B cell (primary cell): ENCODE results near the gene PLAU.
"Not testable (repeated sequence)": the region's sequence is repeated elsewhere in the genome, so short reads cannot be mapped to it uniquely, and the experiment has no call there.

Source experiments
- CTCF ChIP-seq: fragments of 200-600 bp; IDR thresholded peaks from one replicate; pipeline ENCODE4 v1.8.0; 2022; ENCODE audit warnings: antibody characterized with exemption, mild to moderate bottlenecking
- EZH2 ChIP-seq: IDR thresholded peaks from 2 replicates; pipeline ENCODE4 v1.6.1; 2012; ENCODE audit warnings: borderline replicate concordance, low read depth, mild to moderate bottlenecking, moderate library complexity, low read length; ENCODE audit not compliant: insufficient read depth, poor library complexity, severe bottlenecking

DNA sequence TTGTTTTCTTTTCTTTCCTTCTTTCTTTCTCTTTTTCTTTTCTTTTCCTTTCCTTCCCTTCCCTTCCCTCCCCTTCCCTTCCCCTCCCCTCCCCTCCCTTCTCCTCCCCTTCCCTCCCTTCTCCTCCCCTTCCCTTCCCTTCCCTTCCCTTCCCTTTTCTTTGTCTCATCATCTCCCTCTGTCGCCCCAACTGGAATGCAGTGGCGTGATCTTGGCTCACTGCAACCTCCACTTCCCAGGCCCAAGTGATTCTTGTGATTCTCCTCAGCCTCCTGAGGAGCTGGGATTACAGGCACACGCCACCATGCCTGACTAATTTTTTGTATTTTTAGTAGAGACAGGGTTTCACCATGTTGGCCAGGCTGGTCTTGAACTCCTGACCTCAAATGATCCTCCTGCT lies 21.5 kb upstream of the PLAU start:
- not testable (repeated sequence) for TF ChIP-seq EZH2, CTCF
